ENCODE measurements around the gene MICALL2.
"Not testable (repeated sequence)": the region's sequence is repeated elsewhere in the genome, so short reads cannot be mapped to it uniquely, and the experiment has no call there.

MICALL2 gene

GRCh38 chr7:1447112-1447511, 12.2 kb downstream of the MICALL2 start:
- DNase-seq = no peak

GRCh38 chr7:1446620-1447032, 12.6 kb downstream of the MICALL2 start:
- no peak for DNase-seq

GRCh38 chr7:1446026-1446425, 13.2 kb downstream of the MICALL2 start:
- not testable (repeated sequence) for DNase-seq

- no peak for DNase-seq
Observed at GRCh38 chr7:1445341-1445740, 13.9 kb downstream of the MICALL2 start.

DNA sequence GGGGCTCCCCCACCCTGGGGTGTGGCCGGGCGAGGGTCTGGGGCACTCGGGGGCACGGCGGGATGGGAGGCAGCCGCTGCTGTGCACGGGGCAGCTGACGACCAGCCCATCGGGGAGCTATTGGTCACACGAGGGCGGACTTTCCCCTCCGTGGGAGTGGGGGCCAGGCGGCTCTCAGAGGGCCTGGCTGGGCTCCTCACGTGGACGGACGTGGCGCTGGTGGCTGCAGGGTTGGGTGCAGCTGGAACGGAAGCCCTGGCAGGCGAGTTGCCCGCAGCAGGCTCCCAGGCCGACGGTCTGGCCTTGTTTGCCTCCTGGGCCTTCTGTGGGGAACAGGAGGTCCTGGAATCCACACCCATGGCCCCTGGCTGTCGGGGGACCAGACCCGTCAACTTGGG, 14.3 kb downstream of the MICALL2 start:
- DNase-seq = no peak

DNA sequence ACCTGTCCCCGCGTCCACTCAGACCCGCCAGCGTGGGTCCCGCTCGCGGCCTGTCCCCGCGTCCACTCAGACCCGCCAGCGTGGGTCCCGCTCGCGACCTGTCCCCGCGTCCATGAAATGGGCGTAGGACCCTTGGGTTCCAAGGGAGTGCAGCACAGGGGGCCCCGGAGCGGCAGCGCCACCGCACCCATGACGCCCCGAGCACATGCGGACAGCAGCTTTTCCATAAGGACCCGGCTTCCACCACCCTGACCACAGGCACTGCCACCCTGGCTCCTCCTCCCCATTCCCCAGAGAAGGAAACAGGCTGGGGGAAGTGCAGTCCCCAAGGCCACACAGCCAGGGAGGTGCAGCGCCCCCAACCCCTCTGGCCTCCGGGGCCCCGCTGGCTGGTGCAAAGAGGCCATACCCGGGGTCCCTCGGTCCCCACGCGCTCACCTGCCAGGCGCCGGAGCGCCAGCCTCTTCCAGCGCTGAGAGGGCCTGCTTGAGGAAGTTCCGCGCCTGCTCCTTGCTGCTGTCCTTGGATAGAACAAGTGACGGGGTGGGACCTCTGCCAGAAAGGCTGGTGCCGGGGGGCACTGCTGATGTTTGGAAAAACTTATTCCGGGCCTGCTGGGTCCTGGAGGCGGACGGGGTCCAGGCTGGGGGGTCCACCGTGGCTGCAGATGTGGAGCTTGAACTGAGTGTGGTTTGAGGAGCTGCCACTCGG, 14.9 kb downstream of the MICALL2 start:
- no peak for DNase-seq

GRCh38 chr7:1443587-1444200, 15.6 kb downstream of the MICALL2 start:
- DNase-seq = not testable (repeated sequence)

GRCh38 chr7:1442355-1443124, 16.7 kb downstream of the MICALL2 start:
- no peak for DNase-seq

DNA sequence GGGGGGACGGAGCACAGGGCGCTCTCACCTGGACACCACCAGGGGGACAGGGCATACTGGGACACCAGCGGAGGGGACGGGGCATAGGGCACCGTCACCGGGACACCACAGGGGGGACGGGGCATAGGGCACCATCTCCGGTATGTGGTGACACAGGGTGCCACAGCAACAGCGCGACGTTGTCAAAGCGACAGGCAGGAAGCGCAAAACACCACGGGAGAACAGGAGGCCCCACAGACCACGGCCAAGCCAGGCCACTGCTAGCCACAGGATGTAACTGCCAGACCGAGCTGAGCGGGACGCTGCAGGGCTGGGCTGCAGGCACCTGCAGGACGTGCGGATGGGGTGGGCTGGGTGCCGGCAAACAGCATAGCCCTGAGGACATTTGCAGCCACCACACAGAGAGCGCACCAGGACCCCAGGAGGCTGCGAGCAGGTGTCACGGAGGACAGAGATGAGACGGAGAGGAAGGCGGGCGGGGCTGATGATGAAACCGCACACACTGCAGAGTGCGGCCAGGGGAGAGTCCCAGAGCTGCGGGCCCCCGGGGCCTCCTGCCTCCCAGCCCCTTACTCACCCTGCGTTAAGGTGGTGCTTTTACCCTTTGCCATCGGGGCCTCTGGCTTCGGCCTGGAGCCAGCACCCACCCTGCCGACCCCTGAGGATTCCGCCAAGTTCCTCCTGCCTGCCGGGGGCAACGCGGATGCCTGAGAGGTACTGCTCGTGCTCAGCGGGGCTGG, 17.5 kb downstream of the MICALL2 start:
- DNase-seq = no peak

GRCh38 chr7:1440620-1441019, 18.6 kb downstream of the MICALL2 start:
- DNase-seq = no peak

GRCh38 chr7:1439373-1440363, 19.6 kb downstream of the MICALL2 start:
- DNase-seq = no peak

DNA sequence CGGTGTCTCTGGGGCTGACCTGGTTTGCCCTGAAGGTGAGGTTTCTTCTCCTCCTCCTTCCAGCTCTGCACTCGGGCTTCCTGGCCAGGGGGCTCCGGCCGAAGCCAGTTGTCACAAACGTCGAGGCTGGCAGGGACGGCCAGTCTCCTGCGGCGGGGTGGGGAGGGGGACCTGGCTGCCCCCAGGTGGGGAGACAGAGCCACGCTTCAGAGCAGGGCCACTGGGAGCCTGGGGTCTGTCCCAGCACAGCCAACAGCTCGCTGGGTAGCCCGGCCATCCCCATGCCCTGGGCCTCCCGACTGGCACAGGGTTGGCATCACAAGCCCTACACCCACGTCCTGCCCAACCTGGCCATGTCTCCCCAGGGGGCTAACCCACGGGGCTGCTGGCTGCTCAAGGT, 20.4 kb downstream of the MICALL2 start:
- DNase-seq = no peak

DNA sequence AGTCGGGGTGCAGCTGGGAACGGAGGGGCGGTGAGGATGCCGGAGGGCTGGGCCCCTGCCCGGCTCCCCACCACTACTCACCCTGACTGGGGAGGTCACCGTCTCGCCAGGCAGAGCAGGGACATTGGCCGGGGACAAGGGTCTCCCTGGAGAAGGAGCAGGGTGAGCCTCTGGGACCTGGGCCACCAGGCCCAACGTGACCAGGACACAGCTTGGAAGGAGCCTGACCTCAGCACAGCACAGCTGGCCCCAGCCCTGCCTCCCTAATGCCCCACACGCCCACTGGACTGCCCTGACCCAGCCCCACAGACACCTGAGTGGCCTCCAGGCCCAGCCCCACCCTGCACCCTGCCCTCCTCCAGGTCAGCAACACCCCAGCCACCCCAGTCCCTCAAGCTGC, 21.1 kb downstream of the MICALL2 start:
- no peak for DNase-seq

DNA sequence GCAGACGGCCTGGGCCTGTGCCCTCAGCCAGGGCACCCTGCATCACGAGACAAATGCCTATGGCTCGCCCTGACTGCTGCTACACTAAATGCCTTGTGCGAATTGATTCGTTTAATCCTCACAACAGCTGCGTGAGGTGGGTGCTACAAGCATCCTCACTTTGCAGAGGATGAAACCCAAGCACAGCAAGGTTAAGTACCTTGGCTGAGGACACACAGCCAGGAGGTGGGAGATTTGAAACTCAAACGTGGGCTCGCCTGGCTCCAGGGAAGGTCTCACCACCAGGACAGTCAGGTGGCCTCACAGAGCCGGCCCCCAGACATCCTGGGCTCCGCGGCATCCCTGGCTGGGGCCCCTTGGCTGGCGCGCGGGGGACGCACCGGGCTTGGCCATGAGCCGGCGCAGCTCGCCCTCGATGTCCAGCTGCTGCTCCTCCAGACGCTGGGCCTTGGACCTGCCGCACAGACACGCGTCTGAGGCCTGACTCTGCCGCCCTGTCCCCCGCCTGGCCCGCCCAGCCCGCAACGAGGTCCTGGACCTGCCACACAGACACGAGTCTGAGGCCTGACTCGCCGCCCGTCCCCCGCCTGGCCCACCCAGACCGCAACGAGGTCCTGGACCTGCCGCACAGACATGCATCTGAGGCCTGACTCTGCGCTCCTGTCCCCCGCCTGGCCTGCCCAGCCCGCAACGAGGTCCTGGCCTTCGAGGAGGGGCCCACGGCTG, 22.0 kb downstream of the MICALL2 start:
- no peak for DNase-seq

DNA sequence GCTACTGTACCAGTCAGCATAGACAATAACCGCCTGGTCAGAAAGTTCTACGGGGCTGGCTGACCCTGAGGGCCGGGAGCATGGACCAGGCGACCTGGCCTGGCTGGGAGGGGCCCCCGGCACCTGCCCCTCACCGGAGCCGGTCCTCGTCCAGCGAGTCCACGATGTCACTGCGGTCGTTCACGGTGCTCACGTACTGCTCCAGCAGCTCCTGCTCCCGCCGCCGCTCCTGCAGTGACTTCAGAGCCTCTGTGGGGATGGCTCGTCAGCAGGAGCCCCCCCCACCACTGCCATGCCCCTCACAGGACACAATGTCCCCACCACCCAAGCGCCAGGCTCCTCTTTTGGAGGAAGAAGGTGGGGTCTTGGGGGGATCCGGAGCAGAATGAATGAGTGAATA, 22.7 kb downstream of the MICALL2 start:
- no peak for DNase-seq

DNA sequence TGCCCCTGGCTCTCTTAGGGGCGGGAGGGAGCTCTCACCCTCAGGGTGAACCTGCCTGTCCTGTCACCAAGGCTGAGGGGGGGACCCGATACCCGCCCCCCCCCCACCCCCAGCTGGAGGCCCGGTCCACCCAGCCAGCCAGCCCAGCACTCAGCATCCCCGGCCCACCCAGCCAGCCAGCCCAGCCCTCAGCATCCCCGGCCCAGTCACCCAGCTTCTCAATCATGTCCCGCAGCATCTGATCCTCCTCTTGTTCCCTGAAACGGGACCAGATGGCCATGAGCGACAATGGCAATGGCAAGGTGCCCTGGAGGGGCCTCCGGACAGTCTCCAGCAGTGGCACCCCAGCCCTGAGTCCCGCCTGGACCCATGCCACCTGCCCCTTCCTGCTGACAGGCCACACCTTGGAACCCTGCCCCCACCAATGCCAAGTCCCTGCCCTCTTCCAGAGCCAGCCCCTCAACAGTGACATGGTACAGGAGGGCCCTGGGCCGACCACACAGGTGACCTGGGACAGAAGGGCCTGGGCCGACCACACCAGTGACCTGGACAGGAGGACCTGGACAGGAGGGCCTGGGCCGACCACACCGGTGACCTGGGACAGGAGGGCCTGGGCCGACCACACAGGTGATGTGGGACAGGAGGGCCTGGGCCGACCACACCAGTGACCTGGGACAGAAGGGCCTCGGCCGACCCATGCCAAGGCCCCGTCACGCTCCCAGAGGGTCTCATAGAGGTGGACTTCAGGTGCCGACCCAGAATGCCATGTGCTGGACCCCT, 24.2 kb downstream of the MICALL2 start:
- DNase-seq = no peak

GRCh38 chr7:1434165-1434718, 25.0 kb downstream of the MICALL2 start:
- no peak for DNase-seq

- no peak for DNase-seq
Observed at GRCh38 chr7:1433128-1433920, 25.9 kb downstream of the MICALL2 start.

GRCh38 chr7:1432411-1433082, 26.7 kb downstream of the MICALL2 start:
- peak; percentile 83 for DNase-seq

Measured in CD4-positive, alpha-beta T cell treated with Interleukin-6 for 4 hours (primary cell).